BLaER1 treated with 17β-estradiol and CSF1 and Interleukin-3, amounts not matched to agents 10 nM and 100 nM (cell line): ENCODE data around the gene HOXA9.
A peak's percentile ranks its signal among the peaks of the same experiment; 100 is the strongest.

ENCODE experiments used
- H3K27ac ChIP-seq, 11 experiments: shearing (Covaris generic); formaldehyde crosslinking; 2 replicates each; pipeline ENCODE4 v1.8.1; 2022
- H3K27me3 ChIP-seq, 11 experiments: shearing (Covaris generic); formaldehyde crosslinking; 2 replicates each; pipeline ENCODE4 v1.8.1; 2022
- H3K36me3 ChIP-seq, 11 experiments: shearing (Covaris generic); formaldehyde crosslinking; 2 replicates each; pipeline ENCODE4 v1.8.1; 2022
- H3K4me1 ChIP-seq, 10 experiments: shearing (Covaris generic); formaldehyde crosslinking; 2 replicates each; pipeline ENCODE4 v1.8.1; 2022
- H3K4me2 ChIP-seq, 11 experiments: shearing (Covaris generic); formaldehyde crosslinking; 2 replicates each; pipeline ENCODE4 v1.8.1; 2022
- H3K4me3 ChIP-seq, 10 experiments: shearing (Covaris generic); formaldehyde crosslinking; 2 replicates each; pipeline ENCODE4 v1.8.1; 2022
- H3K9ac ChIP-seq, 11 experiments: shearing (Covaris generic); formaldehyde crosslinking; 2 replicates each; pipeline ENCODE4 v1.8.1; 2022
- H3K9me3 ChIP-seq, 11 experiments: shearing (Covaris generic); formaldehyde crosslinking; replicated peaks in 1 of 11; 2 replicates each; pipeline ENCODE4 v1.8.1; 2022
- H4K20me1 ChIP-seq, 11 experiments: shearing (Covaris generic); formaldehyde crosslinking; 2 replicates each; pipeline ENCODE4 v1.8.1; 2022
- Cebpa-rat ChIP-seq, 11 experiments: shearing (Covaris generic); IDR thresholded peaks; 2 replicates each; pipeline ENCODE4 v1.8.1; 2022

Gene HOXA9

DNA sequence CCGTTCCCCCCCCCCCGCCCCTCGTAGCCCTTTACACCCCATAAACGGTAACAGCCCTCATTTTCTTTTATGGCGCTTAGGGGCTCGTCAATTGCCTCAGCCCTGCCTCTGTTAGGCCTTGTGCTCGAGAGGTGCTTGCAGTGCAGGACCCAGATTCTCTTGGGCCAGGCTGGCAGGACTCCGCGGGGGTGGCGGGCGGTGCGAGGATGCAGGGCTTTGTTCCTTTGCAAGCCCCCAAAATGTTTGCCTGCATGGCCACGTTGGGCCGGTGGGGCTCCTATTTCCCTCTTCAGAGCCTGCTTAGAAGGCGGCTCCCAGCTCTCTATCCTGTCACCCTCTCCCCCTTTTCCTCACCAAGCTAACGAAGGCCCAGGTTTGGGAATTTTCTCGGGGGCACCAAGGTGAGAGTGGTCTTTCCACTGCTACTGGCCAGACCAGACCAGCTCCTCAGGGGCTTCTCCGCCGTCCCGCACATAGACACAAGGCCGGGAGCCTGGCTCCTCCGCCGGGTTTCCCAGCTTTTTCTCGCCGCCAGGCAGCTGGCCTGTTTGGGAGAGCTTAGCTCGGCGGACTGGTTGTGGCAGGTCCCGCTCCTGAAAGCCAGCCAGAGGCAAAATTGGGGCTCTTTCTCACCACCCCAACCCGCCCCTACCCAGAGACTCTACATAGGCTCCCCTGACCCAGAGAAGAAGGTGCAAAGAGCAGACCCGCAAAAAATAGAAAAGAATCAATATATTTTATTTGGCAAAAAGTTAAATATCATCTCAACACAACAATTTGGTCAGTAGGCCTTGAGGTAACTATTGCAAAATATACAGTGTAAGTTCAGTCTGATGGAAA lies 3.4 kb downstream of the HOXA9 start:
- no peak overlapping the region for H3K27ac ChIP-seq
- H3K4me2 ChIP-seq = peak overlapping the region in 5 of 11 experiments; percentile 32 to 100 (median 78); a peak in 5 of 22 replicates
- peaks cover 0 to 85% (median 79%) of the 10 kb centered on the region in 11 experiments; a peak in 18 of 22 replicates for H4K20me1 ChIP-seq
- no peak overlapping the region for H3K9ac ChIP-seq
- H3K27me3 ChIP-seq = peaks cover 94 to 100% (median 100%) of the 10 kb centered on the region in 11 experiments
- TF ChIP-seq Cebpa-rat (IDR thresholded peaks at IDR 0.05) = no peak
- peak overlapping the region in 2 of 10 experiments; percentile 59 to 68; a peak in 2 of 20 replicates for H3K4me3 ChIP-seq
- H3K9me3 ChIP-seq = peaks cover 16 to 43% (median 31%) of the 10 kb centered on the region in 11 experiments
- peaks cover 8 to 18% (median 13%) of the 10 kb centered on the region in 10 experiments; a peak in 18 of 20 replicates for H3K4me1 ChIP-seq
- H3K36me3 ChIP-seq = no peaks in the 10 kb centered on the region

DNA sequence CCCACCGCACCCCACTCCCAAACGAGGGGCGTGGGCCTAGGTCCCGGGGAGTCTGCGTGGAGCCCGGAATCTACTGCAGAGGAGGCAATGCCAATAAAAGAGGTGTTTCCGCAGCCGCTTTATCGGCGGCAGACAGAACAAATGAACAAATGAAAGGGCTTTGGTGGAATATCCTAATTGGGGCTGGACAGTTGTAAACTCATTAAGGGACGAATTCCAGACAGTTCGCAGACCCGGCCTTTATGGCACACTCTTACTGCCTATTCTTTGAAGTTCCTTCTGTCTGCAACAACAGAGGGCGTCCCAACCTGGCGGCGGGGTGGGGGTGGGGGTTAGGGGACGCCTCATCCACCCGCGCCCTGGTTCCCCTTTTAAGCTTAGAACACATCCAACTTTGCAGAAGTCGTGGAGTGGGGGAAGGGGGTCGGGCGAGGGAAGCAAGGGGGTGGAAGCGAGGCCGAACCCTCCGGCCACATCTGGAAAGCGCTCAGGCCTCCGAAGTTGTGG lies 4.1 kb downstream of the HOXA9 start:
- Histone ChIP-seq H3K27me3 (peaks cover 94 to 100% (median 100%) of the 10 kb centered on the region in 11 experiments), H4K20me1 (peaks cover 0 to 85% (median 74%) of the 10 kb centered on the region in 11 experiments; a peak in 18 of 22 replicates), H3K4me2 (peak overlapping the region; percentile 88 to 100 (median 97)), H3K9me3 (peaks cover 14 to 42% (median 32%) of the 10 kb centered on the region in 11 experiments), H3K4me1 (peaks cover 8 to 15% (median 13%) of the 10 kb centered on the region in 10 experiments; a peak in 18 of 20 replicates), H3K9ac (peak overlapping the region in 3 of 11 experiments; percentile 41 to 53 (median 45); a peak in 3 of 22 replicates), H3K36me3 (no peaks in the 10 kb centered on the region), H3K27ac (no peak overlapping the region), H3K4me3 (peak overlapping the region; percentile 56 to 74 (median 62); a peak in 19 of 20 replicates)
- no peak for TF ChIP-seq Cebpa-rat (IDR thresholded peaks at IDR 0.05)

DNA sequence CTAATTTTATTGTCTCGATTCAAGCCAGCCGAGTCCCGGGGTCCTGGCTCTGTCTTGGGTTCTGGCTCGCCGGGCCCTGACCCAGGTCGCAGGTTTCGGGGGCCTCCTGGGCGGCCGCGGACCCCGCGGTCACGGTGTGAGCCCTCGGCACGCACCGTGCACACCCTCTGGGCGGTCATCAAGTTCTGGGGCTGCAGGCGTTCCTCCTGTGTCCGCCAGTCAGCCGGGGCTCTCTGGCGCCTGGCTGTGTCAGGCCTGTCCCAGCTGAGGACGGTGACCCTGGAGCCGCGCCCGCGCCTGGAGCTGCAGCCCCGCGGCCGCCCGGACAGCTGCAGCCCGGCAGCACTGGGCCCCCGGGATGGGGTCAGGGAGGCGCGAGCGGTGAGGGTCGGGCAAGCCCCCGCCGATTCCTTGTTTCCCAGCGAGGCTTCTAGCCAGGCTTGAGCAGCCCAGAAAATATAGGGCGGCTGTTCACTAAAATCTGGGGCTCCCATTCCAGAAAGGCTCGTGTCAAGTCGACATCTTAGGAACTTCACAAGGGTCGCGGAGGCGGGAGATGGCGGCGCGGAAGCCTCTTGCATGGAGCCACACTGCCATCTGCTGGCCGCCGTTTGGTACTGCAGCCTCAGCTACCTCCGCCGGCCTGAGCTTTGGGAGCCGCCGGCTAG lies 4.7 kb downstream of the HOXA9 start:
- H3K27me3 ChIP-seq = peaks cover 94 to 100% (median 100%) of the 10 kb centered on the region in 11 experiments
- peaks cover 0 to 85% (median 68%) of the 10 kb centered on the region in 11 experiments; a peak in 18 of 22 replicates for H4K20me1 ChIP-seq
- H3K4me1 ChIP-seq = peaks cover 8 to 15% (median 13%) of the 10 kb centered on the region in 10 experiments; a peak in 18 of 20 replicates
- no peaks in the 10 kb centered on the region for H3K36me3 ChIP-seq
- no peak overlapping the region for H3K27ac ChIP-seq
- peak overlapping the region; percentile 88 to 100 (median 97) for H3K4me2 ChIP-seq
- peak overlapping the region; percentile 56 to 74 (median 62) for H3K4me3 ChIP-seq
- peak overlapping the region in 8 of 11 experiments; percentile 41 to 60 (median 49); a peak in 11 of 22 replicates for H3K9ac ChIP-seq
- H3K9me3 ChIP-seq = peaks cover 14 to 42% (median 32%) of the 10 kb centered on the region in 11 experiments
- TF ChIP-seq Cebpa-rat (IDR thresholded peaks at IDR 0.05) = no peak

DNA sequence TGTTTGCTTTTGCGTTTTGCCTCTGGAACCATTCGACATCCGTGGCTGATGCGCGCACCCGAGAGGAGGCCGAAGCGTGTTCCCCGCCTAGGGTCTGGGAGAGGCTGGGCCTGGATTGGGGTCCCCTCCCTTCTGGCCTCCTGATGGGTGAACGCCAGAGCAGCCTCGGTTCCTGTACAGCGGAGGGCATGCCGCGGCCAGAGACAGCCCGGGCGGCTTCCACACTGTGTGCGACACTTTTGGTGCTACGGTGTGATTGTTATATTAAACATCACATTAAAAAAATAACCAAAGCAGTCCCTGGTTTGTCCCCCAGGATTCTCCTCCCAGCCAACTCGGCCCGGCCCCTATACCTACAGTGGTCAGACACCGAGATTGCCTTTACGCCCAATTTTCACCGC lies 5.2 kb downstream of the HOXA9 start:
- peaks cover 94 to 100% (median 100%) of the 10 kb centered on the region in 11 experiments for H3K27me3 ChIP-seq
- H3K9me3 ChIP-seq = peaks cover 15 to 42% (median 32%) of the 10 kb centered on the region in 11 experiments
- peak overlapping the region in 2 of 11 experiments; percentile 42 to 53; a peak in 1 of 22 replicates for H3K9ac ChIP-seq
- H3K27ac ChIP-seq = no peak overlapping the region
- no peak for TF ChIP-seq Cebpa-rat (IDR thresholded peaks at IDR 0.05)
- H3K36me3 ChIP-seq = no peaks in the 10 kb centered on the region
- H3K4me1 ChIP-seq = peaks cover 8 to 15% (median 13%) of the 10 kb centered on the region in 10 experiments; a peak in 18 of 20 replicates
- H3K4me3 ChIP-seq = peak overlapping the region; percentile 56 to 74 (median 62)
- peaks cover 0 to 85% (median 65%) of the 10 kb centered on the region in 11 experiments; a peak in 18 of 22 replicates for H4K20me1 ChIP-seq
- peak overlapping the region; percentile 88 to 100 (median 97) for H3K4me2 ChIP-seq

DNA sequence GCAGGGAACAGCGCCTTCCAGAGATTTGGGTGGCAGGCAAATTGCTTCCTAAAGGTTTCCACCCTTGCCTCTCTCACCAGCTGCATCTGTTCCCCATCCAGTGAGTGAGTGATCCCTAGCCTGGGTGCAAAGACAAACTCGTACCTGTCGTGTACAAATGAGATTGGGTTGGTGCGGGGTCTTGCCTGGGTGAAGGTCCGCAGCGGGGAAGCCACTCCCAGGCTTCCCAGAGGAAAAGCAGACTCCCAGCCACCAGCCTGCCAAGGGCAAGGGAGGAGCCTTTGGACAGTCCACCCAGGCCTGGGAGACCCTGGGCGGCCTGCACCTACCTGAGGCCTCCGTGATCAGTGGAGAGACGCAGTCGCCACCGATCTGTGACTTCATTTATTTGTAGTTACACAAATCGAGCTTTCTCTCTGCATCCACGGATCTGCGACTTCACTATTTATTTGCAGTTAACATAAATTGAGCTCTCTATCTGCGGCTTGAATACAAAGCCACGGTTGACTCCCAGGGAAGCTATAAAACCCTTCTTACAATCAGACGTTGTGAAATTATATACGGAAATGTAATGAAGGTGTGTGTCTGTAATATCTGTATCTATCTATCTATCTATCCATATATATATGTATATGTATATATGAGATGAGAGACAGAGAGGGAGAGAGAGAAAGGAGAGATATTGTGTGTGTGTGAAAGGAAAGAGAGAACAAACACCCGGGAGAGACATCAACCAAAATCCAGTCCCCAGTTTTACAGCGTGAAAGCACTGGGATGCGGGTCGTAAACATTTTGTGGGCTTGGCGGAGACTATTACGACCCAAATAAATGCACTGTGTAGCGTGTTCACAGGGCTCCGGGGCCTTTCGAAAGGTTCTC lies 5.8 kb downstream of the HOXA9 start:
- H3K4me1 ChIP-seq = peaks cover 8 to 15% (median 13%) of the 10 kb centered on the region in 10 experiments; a peak in 18 of 20 replicates
- peak overlapping the region in 5 of 10 experiments; percentile 59 to 74 (median 62); a peak in 8 of 20 replicates for H3K4me3 ChIP-seq
- no peak overlapping the region for H3K27ac ChIP-seq
- peaks cover 0 to 85% (median 65%) of the 10 kb centered on the region in 11 experiments; a peak in 18 of 22 replicates for H4K20me1 ChIP-seq
- no peaks in the 10 kb centered on the region for H3K36me3 ChIP-seq
- peaks cover 20 to 43% (median 35%) of the 10 kb centered on the region in 11 experiments for H3K9me3 ChIP-seq
- H3K9ac ChIP-seq = no peak overlapping the region
- peak overlapping the region in 9 of 11 experiments; percentile 90 to 100 (median 97); a peak in 15 of 22 replicates for H3K4me2 ChIP-seq
- TF ChIP-seq Cebpa-rat (IDR thresholded peaks at IDR 0.05) = no peak
- H3K27me3 ChIP-seq = peaks cover 94 to 100% (median 100%) of the 10 kb centered on the region in 11 experiments

DNA sequence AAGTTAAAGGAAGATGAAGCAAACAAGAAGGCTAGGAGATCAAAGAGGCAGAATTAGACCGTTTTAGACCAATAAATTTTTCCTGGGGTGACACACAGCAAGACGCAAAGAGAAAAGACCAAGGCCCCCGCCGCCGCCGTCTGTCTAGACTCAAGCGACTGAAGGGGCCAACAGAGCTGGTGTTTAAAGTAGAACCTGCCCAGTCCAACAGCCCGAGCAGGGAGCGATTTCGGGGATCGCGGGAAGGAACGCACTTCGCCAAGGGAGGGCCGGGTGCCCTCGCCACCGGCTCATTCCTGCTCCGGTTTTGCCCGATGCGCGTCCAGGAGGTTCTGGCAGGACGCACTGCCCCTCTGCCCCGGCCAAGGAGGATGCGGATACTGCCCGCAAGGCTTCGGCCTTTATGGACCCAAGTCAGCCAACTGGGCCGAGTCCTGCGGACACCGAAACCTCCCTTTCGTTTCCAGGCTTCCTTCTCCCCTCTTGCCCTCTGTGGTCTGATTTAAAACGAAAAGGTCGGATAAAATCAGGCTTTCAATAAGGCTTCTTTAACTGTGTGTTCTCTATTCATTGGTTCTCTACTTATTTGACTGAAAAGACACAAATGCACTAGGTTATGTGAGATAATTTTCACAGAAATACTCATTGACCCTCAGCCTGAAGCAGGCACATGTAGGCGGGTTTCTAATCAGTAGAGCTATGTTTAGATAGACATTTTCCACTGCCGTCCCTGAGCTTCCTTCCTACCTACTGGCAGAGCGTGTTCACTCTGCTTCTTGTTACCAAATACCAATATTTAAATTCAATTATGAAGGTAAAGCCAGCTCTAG lies 6.7 kb downstream of the HOXA9 start:
- no peak overlapping the region for H3K4me3 ChIP-seq
- peaks cover 8 to 15% (median 13%) of the 10 kb centered on the region in 10 experiments; a peak in 18 of 20 replicates for H3K4me1 ChIP-seq
- peaks cover 94 to 100% (median 100%) of the 10 kb centered on the region in 11 experiments for H3K27me3 ChIP-seq
- H3K4me2 ChIP-seq = no peak overlapping the region
- no peak for TF ChIP-seq Cebpa-rat (IDR thresholded peaks at IDR 0.05)
- H3K9me3 ChIP-seq = peaks cover 20 to 46% (median 38%) of the 10 kb centered on the region in 11 experiments
- H3K9ac ChIP-seq = no peak overlapping the region
- peaks cover 0 to 83% (median 61%) of the 10 kb centered on the region in 11 experiments; a peak in 18 of 22 replicates for H4K20me1 ChIP-seq
- H3K27ac ChIP-seq = no peak overlapping the region
- no peaks in the 10 kb centered on the region for H3K36me3 ChIP-seq
